Adrenal gland (tissue), 5 donors: ENCODE measurements around the gene DOCK6.

Experiments
- CTCF ChIP-seq, 6 experiments: fragments of 450-650 bp in 4 of 6; fragments of 200-600 bp in 2 of 6; sonication (generic) in 1 of 6; IDR thresholded peaks; 1 replicate in 5 of 6; 2 replicates in 1 of 6; pipeline versions ENCODE4 v1.5.1 to v1.8.0; 2016 to 2021; ENCODE audit warnings: antibody characterized with exemption in 6 of 6, mild to moderate bottlenecking in 2 of 6, moderate library complexity in 1 of 6
- POLR2A ChIP-seq, 2 donors: fragments of 450-650 bp; IDR thresholded peaks; one replicate each; pipeline ENCODE4 v1.6.1; 2017; ENCODE audit warnings: antibody characterized with exemption in 2 of 2, mild to moderate bottlenecking in 2 of 2, moderate library complexity in 1 of 2
- donor health status: DM: no; HTN: no; CAD: no.

GRCh38 chr19:11240008-11240444 is 22.3 kb downstream of the DOCK6 start:
- TF ChIP-seq CTCF (IDR thresholded peaks at IDR 0.05): no peak
- no peak for TF ChIP-seq POLR2A (IDR thresholded peaks at IDR 0.05)
